ENCODE results near the gene SLC7A6OS. TPM values are rescaled to one million over a fixed set of nuclear protein-coding genes. Genes with fewer than 3 reads are reported as not detected.

The SLC7A6OS gene
- total RNA-seq, 2 donors from 2014 or later = 22.5 to 26.0 TPM

DNA sequence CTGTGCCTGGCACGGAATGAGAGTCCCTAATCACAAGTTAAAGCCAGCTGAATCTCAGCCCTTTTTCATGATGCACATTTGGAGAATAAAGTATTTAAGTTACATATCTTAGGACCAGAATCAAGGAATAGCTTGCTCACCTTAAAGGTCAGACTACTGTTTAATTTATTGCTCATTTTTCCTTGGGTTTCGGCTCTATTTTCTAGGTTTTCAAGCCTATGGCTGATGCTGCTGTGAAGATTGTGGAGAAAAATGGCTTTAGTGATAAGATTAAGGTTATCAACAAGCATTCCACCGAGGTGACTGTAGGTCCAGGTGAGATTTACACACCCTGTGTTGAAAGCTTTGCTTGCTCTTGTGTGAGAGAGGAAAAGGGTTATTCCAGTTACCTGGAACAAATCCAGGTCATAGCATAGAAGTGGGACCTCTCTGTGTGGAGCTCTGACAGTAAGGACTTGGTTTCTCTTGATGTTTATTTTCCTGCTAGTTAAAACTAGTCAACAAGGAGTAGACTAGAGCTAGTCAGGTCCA lies 18.2 kb upstream of the SLC7A6OS start:
- Histone ChIP-seq H3K9me3 (ENCODE audit: control insufficient read depth, low read length) (no peaks in the 10 kb centered on the region), H3K4me3 (ENCODE audit: low read length) (peak overlapping the region; percentile 63), H3K9ac (ENCODE audit: extremely low read depth, low read length, poor library complexity, severe bottlenecking) (peak overlapping the region; percentile 54), H3K36me3 (ENCODE audit: control insufficient read depth, insufficient read depth, low read length) (peaks cover 52% of the 10 kb centered on the region), H3K27ac (ENCODE audit: low read depth, low read length) (peak overlapping the region; percentile 6), H3K4me1 (ENCODE audit: control insufficient read depth, insufficient read depth, low read length) (peaks cover 13% of the 10 kb centered on the region), H3K27me3 (ENCODE audit: control insufficient read depth, insufficient read depth, low read length, poor library complexity, severe bottlenecking) (no peaks in the 10 kb centered on the region)
- H3K9me3 Mint-ChIP-seq = no peaks in the 10 kb centered on the region
- no peaks in the 10 kb centered on the region for H3K27me3 Mint-ChIP-seq (ENCODE audit: insufficient read depth)
- 0 to 26% methylated on average over 1 to 3 of the region's 3 CpGs for WGBS, 2 experiments (ENCODE audit: insufficient coverage in 1 of 2, insufficient read length in 1 of 2)
- peaks cover 11% of the 10 kb centered on the region for H3K4me1 Mint-ChIP-seq
- peaks cover 35% of the 10 kb centered on the region for H3K36me3 Mint-ChIP-seq (ENCODE audit: low read depth)
- H3K27ac Mint-ChIP-seq = peak overlapping the region; percentile 86
- no peak for DNase-seq
- H3K4me3 Mint-ChIP-seq = no peak overlapping the region
- TF ChIP-seq, protein P1, sequence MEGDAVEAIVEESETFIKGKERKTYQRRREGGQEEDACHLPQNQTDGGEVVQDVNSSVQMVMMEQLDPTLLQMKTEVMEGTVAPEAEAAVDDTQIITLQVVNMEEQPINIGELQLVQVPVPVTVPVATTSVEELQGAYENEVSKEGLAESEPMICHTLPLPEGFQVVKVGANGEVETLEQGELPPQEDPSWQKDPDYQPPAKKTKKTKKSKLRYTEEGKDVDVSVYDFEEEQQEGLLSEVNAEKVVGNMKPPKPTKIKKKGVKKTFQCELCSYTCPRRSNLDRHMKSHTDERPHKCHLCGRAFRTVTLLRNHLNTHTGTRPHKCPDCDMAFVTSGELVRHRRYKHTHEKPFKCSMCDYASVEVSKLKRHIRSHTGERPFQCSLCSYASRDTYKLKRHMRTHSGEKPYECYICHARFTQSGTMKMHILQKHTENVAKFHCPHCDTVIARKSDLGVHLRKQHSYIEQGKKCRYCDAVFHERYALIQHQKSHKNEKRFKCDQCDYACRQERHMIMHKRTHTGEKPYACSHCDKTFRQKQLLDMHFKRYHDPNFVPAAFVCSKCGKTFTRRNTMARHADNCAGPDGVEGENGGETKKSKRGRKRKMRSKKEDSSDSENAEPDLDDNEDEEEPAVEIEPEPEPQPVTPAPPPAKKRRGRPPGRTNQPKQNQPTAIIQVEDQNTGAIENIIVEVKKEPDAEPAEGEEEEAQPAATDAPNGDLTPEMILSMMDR (conservative IDR thresholded peaks at IDR 0.05) = no peak

DNA sequence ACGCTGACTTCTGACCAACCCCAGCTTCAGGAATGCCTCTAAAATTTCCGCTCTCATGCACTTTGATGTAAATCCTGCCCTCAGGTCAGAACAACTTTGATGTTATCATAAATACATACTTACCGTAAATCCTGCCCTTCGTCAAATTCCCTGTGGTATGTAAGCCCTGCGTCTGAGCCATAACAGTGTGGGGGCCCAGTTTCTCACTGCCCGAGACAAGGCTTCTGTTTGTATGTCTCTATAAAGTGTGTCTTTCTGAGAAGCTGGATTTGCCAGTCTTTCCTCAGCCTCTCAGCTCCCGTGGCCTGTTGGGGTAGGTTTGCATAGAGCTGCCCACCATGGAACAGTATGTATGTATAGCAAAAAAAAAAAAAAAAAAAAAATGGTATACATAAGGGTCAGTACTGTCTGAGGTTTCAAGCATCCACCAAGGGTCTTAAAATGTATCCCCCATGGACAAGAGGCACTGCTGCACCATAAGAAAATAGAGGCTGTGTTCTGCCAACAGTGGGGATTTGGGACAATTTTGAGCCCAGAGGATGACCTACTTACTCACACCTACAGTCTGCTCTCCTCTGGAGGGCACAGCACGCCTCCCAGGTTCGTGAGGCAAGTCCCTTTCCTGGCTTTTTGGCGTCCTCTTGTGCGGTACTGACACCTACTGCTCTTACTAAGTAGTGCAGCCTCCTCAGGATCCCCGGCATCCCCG lies 17.6 kb upstream of the SLC7A6OS start:
- H3K27ac Mint-ChIP-seq = peak overlapping the region; percentile 86

DNA sequence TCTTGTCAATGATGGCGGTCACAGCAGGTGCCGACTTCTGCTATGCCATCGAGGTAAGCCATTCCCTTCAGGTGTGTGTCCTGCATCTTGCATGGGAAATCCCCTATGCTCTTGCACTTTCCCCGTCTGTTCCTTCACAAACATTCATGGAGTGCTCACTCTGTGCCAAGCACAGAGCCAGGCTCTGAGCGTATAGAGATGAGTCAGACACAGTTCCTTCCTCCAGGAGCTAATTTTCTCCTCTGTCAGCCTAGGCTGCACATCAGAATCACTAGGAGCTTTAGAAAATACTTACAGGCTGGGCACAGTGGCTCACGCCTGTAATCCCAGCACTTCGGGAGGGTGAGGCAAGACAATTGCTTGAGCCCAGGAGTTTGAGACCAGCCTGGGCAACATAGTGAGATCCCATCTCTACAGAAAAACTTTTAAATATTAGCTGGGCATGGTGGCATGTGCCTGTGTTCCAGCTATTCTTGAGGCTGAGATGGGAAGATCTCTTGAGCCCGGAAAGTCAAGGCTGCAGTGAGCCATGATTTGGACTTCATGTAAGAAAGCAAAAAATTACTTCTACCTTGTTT lies 14.1 kb upstream of the SLC7A6OS start:
- 95% methylated on average over 8 of the region's 8 CpGs for WGBS, 2 experiments (ENCODE audit: insufficient coverage in 1 of 2, insufficient read length in 1 of 2)
- no peak overlapping the region for H3K4me3 Mint-ChIP-seq
- H3K27me3 Mint-ChIP-seq (ENCODE audit: insufficient read depth) = no peaks in the 10 kb centered on the region
- no peak overlapping the region for H3K27ac Mint-ChIP-seq
- TF ChIP-seq, protein P1 (conservative IDR thresholded peaks at IDR 0.05) = no peak
- Histone ChIP-seq H3K36me3 (ENCODE audit: control insufficient read depth, insufficient read depth, low read length) (peaks cover 64% of the 10 kb centered on the region), H3K27me3 (ENCODE audit: control insufficient read depth, insufficient read depth, low read length, poor library complexity, severe bottlenecking) (no peaks in the 10 kb centered on the region), H3K27ac (ENCODE audit: low read depth, low read length) (no peak overlapping the region), H3K9me3 (ENCODE audit: control insufficient read depth, low read length) (peaks cover 11% of the 10 kb centered on the region), H3K9ac (ENCODE audit: extremely low read depth, low read length, poor library complexity, severe bottlenecking) (no peak overlapping the region), H3K4me1 (ENCODE audit: control insufficient read depth, insufficient read depth, low read length) (peaks cover 5% of the 10 kb centered on the region), H3K4me3 (ENCODE audit: low read length) (no peak overlapping the region)
- H3K36me3 Mint-ChIP-seq (ENCODE audit: low read depth) = peaks cover 40% of the 10 kb centered on the region
- no peak for DNase-seq
- H3K9me3 Mint-ChIP-seq = no peaks in the 10 kb centered on the region
- H3K4me1 Mint-ChIP-seq = peaks cover 6% of the 10 kb centered on the region

More for the DNA sequence above, 17.6 kb upstream of the SLC7A6OS start:
- Mint-ChIP-seq H3K36me3 (ENCODE audit: low read depth) (peaks cover 35% of the 10 kb centered on the region), H3K27me3 (ENCODE audit: insufficient read depth) (no peaks in the 10 kb centered on the region), H3K4me1 (peaks cover 11% of the 10 kb centered on the region), H3K4me3 (no peak overlapping the region), H3K9me3 (no peaks in the 10 kb centered on the region)
- no peaks in the 10 kb centered on the region for H3K27me3 ChIP-seq (ENCODE audit: control insufficient read depth, insufficient read depth, low read length, poor library complexity, severe bottlenecking)
- H3K9ac ChIP-seq (ENCODE audit: extremely low read depth, low read length, poor library complexity, severe bottlenecking) = peak overlapping the region; percentile 43
- peak overlapping the region; percentile 26 for H3K27ac ChIP-seq (ENCODE audit: low read depth, low read length)
- WGBS, 2 experiments (ENCODE audit: insufficient coverage in 1 of 2, insufficient read length in 1 of 2) = 45 to 63% methylated on average over 8 to 13 of the region's 13 CpGs
- H3K4me1 ChIP-seq (ENCODE audit: control insufficient read depth, insufficient read depth, low read length) = peaks cover 13% of the 10 kb centered on the region
- TF ChIP-seq, protein P1 (conservative IDR thresholded peaks at IDR 0.05) = peak; percentile 94
- DNase-seq = peak; percentile 97
- H3K36me3 ChIP-seq (ENCODE audit: control insufficient read depth, insufficient read depth, low read length) = peaks cover 54% of the 10 kb centered on the region
- no peaks in the 10 kb centered on the region for H3K9me3 ChIP-seq (ENCODE audit: control insufficient read depth, low read length)
- peak overlapping the region; percentile 63 for H3K4me3 ChIP-seq (ENCODE audit: low read length)
